ENCODE data around the gene CLEC3B. TPM values are rescaled to one million over a fixed set of nuclear protein-coding genes. Genes with fewer than 3 reads are reported as not detected.

The CLEC3B gene
- total RNA-seq, 4 donors from 2014 or later: 20.4 to 127 (median 77.6) TPM

DNA sequence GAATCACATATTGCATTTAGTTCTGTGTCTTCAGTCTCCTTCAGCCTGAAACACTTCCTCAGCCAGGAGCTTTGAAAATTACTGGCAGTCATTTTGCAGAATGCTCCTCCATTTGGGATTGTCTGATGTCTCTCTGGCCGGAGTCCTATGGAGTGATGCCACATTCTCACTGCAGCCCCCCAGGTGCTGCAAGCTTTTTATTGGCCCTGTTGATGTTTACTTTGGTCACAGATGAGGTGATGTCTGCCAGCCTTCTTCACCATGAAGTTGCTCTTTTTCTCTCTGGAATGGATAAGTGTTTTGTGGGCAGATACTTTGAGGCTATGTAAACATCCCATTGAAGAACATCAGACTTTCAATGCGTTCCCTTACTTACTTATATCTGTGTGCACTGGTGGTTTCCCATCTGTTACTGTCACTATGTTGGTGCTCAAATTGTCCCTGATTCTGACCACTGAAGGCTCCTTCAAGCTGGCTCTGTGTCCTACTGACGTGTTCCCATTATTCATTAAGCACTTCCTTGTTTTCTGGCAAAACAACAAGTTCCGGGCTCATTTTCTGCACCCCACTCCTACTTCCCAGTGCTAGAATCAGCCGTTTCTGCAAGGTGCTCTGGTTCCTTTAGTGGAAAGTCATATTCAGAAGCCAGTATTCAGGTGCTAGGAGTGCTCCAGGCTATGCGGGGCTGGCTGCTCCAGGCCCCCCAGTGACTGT lies 1.4 kb upstream of the CLEC3B start:
- TF ChIP-seq, protein P1, sequence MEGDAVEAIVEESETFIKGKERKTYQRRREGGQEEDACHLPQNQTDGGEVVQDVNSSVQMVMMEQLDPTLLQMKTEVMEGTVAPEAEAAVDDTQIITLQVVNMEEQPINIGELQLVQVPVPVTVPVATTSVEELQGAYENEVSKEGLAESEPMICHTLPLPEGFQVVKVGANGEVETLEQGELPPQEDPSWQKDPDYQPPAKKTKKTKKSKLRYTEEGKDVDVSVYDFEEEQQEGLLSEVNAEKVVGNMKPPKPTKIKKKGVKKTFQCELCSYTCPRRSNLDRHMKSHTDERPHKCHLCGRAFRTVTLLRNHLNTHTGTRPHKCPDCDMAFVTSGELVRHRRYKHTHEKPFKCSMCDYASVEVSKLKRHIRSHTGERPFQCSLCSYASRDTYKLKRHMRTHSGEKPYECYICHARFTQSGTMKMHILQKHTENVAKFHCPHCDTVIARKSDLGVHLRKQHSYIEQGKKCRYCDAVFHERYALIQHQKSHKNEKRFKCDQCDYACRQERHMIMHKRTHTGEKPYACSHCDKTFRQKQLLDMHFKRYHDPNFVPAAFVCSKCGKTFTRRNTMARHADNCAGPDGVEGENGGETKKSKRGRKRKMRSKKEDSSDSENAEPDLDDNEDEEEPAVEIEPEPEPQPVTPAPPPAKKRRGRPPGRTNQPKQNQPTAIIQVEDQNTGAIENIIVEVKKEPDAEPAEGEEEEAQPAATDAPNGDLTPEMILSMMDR (IDR thresholded peaks at IDR 0.05): no peak
- TF ChIP-seq POLR2AphosphoS5 (IDR thresholded peaks at IDR 0.05) (no peak), POLR2A (IDR thresholded peaks at IDR 0.05) (no peak), EP300 (IDR thresholded peaks at IDR 0.05) (no peak)
- Histone ChIP-seq H3K36me3 (no peaks in the 10 kb centered on the region), H3K9me3 (no peaks in the 10 kb centered on the region), H3K27ac (peak overlapping the region in 3 of 4 donors; percentile 77 to 81 (median 80)), H3K27me3 (no peaks in the 10 kb centered on the region), H3K4me3 (no peak overlapping the region), H3K4me1 (peaks cover 3 to 66% (median 49%) of the 10 kb centered on the region in 3 donors)
- WGBS, 2 donors (ENCODE audit: low coverage in 1 of 2): 48 to 67% methylated on average over 3 to 5 of the region's 6 CpGs
- no peak for ATAC-seq

DNA sequence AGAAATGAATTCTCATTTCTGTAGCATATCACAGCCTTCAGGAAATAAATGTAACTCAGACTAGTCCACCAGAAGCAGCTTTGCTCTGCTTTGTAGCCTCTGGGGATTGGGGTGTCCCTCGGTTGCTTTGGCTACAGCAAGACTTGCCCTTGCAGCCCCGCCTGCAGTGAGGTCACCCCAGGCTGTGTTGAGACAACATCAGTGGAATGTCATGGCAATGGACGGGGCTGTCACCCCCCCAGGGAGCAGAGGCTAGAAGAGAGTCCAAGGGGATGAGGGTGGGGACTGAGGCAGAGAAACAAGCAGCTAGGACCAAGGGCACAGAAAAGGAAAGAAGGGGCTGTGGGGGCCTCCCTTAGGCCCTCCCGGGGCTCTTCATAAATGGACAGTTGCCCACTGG lies 854 bp downstream of the CLEC3B start:
- 15 to 30% methylated on average over 2 to 3 of the region's 4 CpGs for WGBS, 2 donors (ENCODE audit: low coverage in 1 of 2)
- H3K27me3 ChIP-seq: no peaks in the 10 kb centered on the region
- H3K4me3 ChIP-seq: peak overlapping the region in 1 of 2 donors; percentile 44
- peak overlapping the region; percentile 3 to 81 (median 78) for H3K27ac ChIP-seq
- H3K4me1 ChIP-seq: peaks cover 3 to 66% (median 52%) of the 10 kb centered on the region in 3 donors
- peak; percentile 81 for ATAC-seq
- H3K36me3 ChIP-seq: peaks cover 0 to 12% of the 10 kb centered on the region in 2 donors
- TF ChIP-seq POLR2A (IDR thresholded peaks at IDR 0.05) (no peak), EP300 (IDR thresholded peaks at IDR 0.05) (no peak), POLR2AphosphoS5 (IDR thresholded peaks at IDR 0.05) (no peak)
- TF ChIP-seq, protein P1 (IDR thresholded peaks at IDR 0.05): no peak
- H3K9me3 ChIP-seq: no peaks in the 10 kb centered on the region

DNA sequence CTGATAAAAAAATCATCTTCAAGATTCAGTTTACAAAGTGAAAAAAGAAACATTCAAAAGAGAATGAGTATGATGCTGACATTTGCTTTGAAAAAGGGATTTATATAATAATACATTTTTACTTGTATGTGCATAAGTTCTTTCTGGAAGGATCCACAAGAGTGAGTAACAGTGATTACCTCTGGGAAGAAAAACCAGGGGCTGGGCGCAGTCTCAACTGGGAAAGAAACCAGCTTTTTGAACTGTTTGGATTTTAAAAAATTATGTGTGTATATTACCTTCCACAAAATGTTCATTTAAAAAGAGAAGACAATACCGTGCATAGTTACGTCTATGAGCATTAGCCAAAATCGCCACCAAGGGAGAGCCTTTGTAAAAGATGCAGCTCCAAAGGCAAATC lies 1.3 kb downstream of the CLEC3B start:
- WGBS, 2 donors (ENCODE audit: low coverage in 1 of 2): 23 to 35% methylated on average over 4 of the region's 4 CpGs
- peak overlapping the region in 3 of 4 donors; percentile 77 to 81 (median 80) for H3K27ac ChIP-seq
- TF ChIP-seq EP300 (IDR thresholded peaks at IDR 0.05): no peak
- no peak for TF ChIP-seq POLR2A (IDR thresholded peaks at IDR 0.05)
- TF ChIP-seq, protein P1 (IDR thresholded peaks at IDR 0.05): no peak
- TF ChIP-seq POLR2AphosphoS5 (IDR thresholded peaks at IDR 0.05): no peak

DNA sequence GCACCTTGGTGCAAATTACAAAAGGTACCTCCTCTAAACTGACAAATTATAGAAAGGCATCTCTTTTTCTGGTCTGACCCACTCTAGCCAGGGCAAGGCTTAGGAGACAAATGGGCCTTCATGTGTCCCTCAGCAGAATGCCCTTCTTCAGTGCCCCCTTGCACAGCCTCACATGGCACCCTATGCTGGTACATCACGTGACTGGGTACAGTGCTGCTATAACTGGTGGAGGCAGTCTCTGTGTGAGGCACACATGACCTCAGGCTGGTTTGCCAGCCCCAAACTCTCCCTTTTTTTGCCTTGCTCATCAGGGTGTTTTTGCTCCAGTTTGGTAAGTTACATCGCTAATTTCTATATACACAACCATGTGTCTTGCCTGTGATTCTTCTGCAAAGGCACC lies 3.1 kb downstream of the CLEC3B start:
- 83% methylated on average over 1 of the region's 2 CpGs; no CpG with 5 or more reads in 1 of the 2 donors for WGBS, 2 donors (ENCODE audit: low coverage in 1 of 2)
- H3K27me3 ChIP-seq: no peaks in the 10 kb centered on the region
- ATAC-seq: no peak
- peaks cover 0 to 21% of the 10 kb centered on the region in 2 donors for H3K36me3 ChIP-seq
- peaks cover 3 to 71% (median 52%) of the 10 kb centered on the region in 3 donors for H3K4me1 ChIP-seq
- peak overlapping the region in 3 of 4 donors; percentile 69 to 80 (median 77) for H3K27ac ChIP-seq
- H3K4me3 ChIP-seq: no peak overlapping the region
- H3K9me3 ChIP-seq: no peaks in the 10 kb centered on the region
- no peak for TF ChIP-seq POLR2A (IDR thresholded peaks at IDR 0.05)
- no peak for TF ChIP-seq POLR2AphosphoS5 (IDR thresholded peaks at IDR 0.05)
- no peak for TF ChIP-seq EP300 (IDR thresholded peaks at IDR 0.05)
- TF ChIP-seq, protein P1 (IDR thresholded peaks at IDR 0.05): no peak

More for the DNA sequence above, 1.3 kb downstream of the CLEC3B start:
- Histone ChIP-seq H3K9me3 (no peaks in the 10 kb centered on the region), H3K4me3 (peak overlapping the region in 1 of 2 donors; percentile 44), H3K27me3 (no peaks in the 10 kb centered on the region), H3K36me3 (peaks cover 0 to 16% of the 10 kb centered on the region in 2 donors), H3K4me1 (peaks cover 3 to 62% (median 52%) of the 10 kb centered on the region in 3 donors)
- no peak for ATAC-seq
